NCI-H146 (cell line): Measurements from ENCODE around the gene EEF1AKMT4.

Source experiments
- DNase-seq: peaks from one replicate; lab custom pipeline; 2025; lab: John Stamatoyannopoulos, UW

Gene EEF1AKMT4

GRCh38 chr3:184249412-184250166 is at the start of gene EEF1AKMT4:
EEF1AKMT4 (plus strand) TSS chr3:184249672; CDS start chr3:184249695, 23 bp downstream.
- peak; percentile 100 for DNase-seq

GRCh38 chr3:184200825-184201224 is 48.6 kb upstream of the EEF1AKMT4 start:
- DNase-seq, result no peak

- no peak for DNase-seq
Observed at GRCh38 chr3:184203526-184203925, 45.9 kb upstream of the EEF1AKMT4 start.

- DNase-seq, result no peak
Observed at GRCh38 chr3:184209146-184209923, 40.1 kb upstream of the EEF1AKMT4 start.

GRCh38 chr3:184211297-184211696 is 38.2 kb upstream of the EEF1AKMT4 start:
- DNase-seq, result no peak

GRCh38 chr3:184211718-184212117 is 37.8 kb upstream of the EEF1AKMT4 start:
- DNase-seq, result no peak

GRCh38 chr3:184218814-184219213 is 30.7 kb upstream of the EEF1AKMT4 start:
- peak; percentile 23 for DNase-seq

- DNase-seq, result no peak
Observed at GRCh38 chr3:184222521-184222920, 27.0 kb upstream of the EEF1AKMT4 start.

- DNase-seq, result no peak
Observed at GRCh38 chr3:184223946-184224345, 25.5 kb upstream of the EEF1AKMT4 start.

- peak; percentile 69 for DNase-seq
Observed at GRCh38 chr3:184227481-184227935, 22.0 kb upstream of the EEF1AKMT4 start.

- DNase-seq, result no peak
Observed at GRCh38 chr3:184228376-184229137, 20.9 kb upstream of the EEF1AKMT4 start.

- DNase-seq, result peak; percentile 92
Observed at GRCh38 chr3:184229394-184230080, 19.9 kb upstream of the EEF1AKMT4 start, which contains the start of gene VWA5B2. VWA5B2 (plus strand) TSS chr3:184229585; CDS start chr3:184230529, 944 bp downstream.

- peak; percentile 89 for DNase-seq
Observed at GRCh38 chr3:184230081-184230602, 19.3 kb upstream of the EEF1AKMT4 start.

GRCh38 chr3:184230603-184231528 is 18.6 kb upstream of the EEF1AKMT4 start:
- peak; percentile 93 for DNase-seq

GRCh38 chr3:184231671-184232070 is 17.8 kb upstream of the EEF1AKMT4 start:
- DNase-seq, result no peak

GRCh38 chr3:184233127-184233843 is 16.2 kb upstream of the EEF1AKMT4 start:
- no peak for DNase-seq

- DNase-seq, result no peak
Observed at GRCh38 chr3:184234224-184234623, 15.2 kb upstream of the EEF1AKMT4 start.

- DNase-seq, result no peak
Observed at GRCh38 chr3:184234671-184235380, 14.6 kb upstream of the EEF1AKMT4 start.
